Tibial artery (tissue), 4 donors: ENCODE measurements around the gene KCNJ6.

Source experiments
- DNase-seq, 2 donors: peaks; one replicate each; pipeline ENCODE4 v3.0.0-alpha.2; 2019
- H3K27ac ChIP-seq, 2 donors: fragments of 200-600 bp; sonication (generic) in 1 of 2; 1 replicate in 1 of 2; 2 replicates in 1 of 2; pipeline ENCODE4 v1.5.1; 2018 to 2019; ENCODE audit warnings: mild to moderate bottlenecking in 1 of 2
- H3K27me3 ChIP-seq, 2 donors: fragments of 200-600 bp; sonication (generic) in 1 of 2; one replicate each; pipeline versions ENCODE4 v1.5.1 to v1.6.0; 2016 to 2019
- H3K36me3 ChIP-seq, 3 donors: fragments of 200-600 bp; sonication (generic) in 2 of 3; one replicate each; pipeline ENCODE4 v1.5.1; 2016 to 2019; ENCODE audit warnings: mild to moderate bottlenecking in 2 of 3
- H3K4me1 ChIP-seq, 4 donors: fragments of 200-600 bp; sonication (generic) in 2 of 4; 1 replicate in 3 of 4; 2 replicates in 1 of 4; pipeline ENCODE4 v1.5.1; 2016 to 2019
- H3K4me3 ChIP-seq, 2 donors: fragments of 200-600 bp; sonication (generic) in 1 of 2; 1 replicate in 1 of 2; 2 replicates in 1 of 2; pipeline ENCODE4 v1.5.1; 2018 to 2019; ENCODE audit warnings: mild to moderate bottlenecking in 2 of 2
- H3K9me3 ChIP-seq, 3 donors: fragments of 200-600 bp; sonication (generic) in 1 of 3; one replicate each; pipeline ENCODE4 v1.5.1; 2016 to 2019
- intact Hi-C: fragments of 100-400 bp; cut with DNase I; formaldehyde crosslinking; loops from one replicate; pipeline ENCODE4 v1.15.0; 2023; ENCODE audit warnings: low total_unique reads
- TF ChIP-seq, protein P1 (sequence below), 2 experiments: fragments of 200-600 bp in 1 of 2; fragments of 450-650 bp in 1 of 2; IDR thresholded peaks; one replicate each; pipeline ENCODE4 v1.5.1; 2017 to 2019; ENCODE audit warnings: antibody characterized with exemption in 2 of 2, mild to moderate bottlenecking in 1 of 2, moderate library complexity in 1 of 2

The KCNJ6 gene

DNA sequence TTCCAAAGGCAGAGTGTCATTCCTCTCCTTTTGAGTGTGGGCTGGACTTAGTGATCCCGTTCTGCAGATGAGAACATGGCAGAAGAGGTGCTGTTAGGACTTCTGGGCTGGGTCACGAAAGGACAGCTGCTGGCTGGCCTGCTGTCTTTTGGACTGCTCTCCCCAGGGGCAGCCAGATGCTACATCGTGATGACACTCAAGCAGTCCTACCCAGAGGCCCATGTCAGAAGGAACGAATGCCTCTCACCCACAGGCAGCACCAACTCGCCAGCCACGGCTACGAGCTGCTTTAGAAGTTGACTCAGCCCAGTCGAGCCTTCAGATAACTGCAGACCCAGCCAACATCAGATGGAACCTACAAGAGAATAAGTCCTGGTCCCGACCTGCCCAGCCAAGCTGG, 156.5 kb downstream of the KCNJ6 start:
- H3K27me3 ChIP-seq: no peaks in the 10 kb centered on the region
- TF ChIP-seq, protein P1, sequence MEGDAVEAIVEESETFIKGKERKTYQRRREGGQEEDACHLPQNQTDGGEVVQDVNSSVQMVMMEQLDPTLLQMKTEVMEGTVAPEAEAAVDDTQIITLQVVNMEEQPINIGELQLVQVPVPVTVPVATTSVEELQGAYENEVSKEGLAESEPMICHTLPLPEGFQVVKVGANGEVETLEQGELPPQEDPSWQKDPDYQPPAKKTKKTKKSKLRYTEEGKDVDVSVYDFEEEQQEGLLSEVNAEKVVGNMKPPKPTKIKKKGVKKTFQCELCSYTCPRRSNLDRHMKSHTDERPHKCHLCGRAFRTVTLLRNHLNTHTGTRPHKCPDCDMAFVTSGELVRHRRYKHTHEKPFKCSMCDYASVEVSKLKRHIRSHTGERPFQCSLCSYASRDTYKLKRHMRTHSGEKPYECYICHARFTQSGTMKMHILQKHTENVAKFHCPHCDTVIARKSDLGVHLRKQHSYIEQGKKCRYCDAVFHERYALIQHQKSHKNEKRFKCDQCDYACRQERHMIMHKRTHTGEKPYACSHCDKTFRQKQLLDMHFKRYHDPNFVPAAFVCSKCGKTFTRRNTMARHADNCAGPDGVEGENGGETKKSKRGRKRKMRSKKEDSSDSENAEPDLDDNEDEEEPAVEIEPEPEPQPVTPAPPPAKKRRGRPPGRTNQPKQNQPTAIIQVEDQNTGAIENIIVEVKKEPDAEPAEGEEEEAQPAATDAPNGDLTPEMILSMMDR (IDR thresholded peaks at IDR 0.05): no peak
- no peak overlapping the region for H3K4me3 ChIP-seq
- H3K4me1 ChIP-seq: peaks cover 0 to 7% (median 0%) of the 10 kb centered on the region in 4 donors
- no peak overlapping the region for H3K27ac ChIP-seq
- no peak for DNase-seq
- H3K36me3 ChIP-seq: no peaks in the 10 kb centered on the region
- intact Hi-C loops: no loop called here
- H3K9me3 ChIP-seq: no peaks in the 10 kb centered on the region

DNA sequence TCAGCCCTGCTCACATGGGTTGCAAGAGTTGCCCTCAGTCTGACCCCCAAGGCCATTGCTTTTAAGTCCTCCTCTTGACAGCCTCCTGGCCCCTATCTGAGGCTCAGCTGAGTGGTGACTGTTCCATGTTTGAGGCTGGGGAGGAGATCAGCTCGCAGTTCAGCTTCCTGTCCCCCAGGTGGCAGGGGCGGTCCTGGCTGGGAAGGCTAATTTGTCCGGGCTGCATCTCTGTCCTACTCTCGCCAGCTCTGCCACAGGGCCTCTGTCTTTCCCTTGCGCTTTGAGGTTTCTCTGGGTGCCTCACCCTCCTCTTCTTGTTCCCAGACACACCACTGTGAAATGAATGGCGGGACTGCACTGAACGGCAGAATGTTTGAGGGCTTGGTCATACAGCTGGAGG, 157.3 kb downstream of the KCNJ6 start:
- TF ChIP-seq, protein P1 (IDR thresholded peaks at IDR 0.05): peak; percentile 18 to 23
- Histone ChIP-seq H3K4me3 (no peak overlapping the region), H3K27ac (no peak overlapping the region), H3K9me3 (no peaks in the 10 kb centered on the region), H3K36me3 (no peaks in the 10 kb centered on the region), H3K27me3 (no peaks in the 10 kb centered on the region), H3K4me1 (peaks cover 0 to 7% (median 0%) of the 10 kb centered on the region in 4 donors)
- no peak for DNase-seq
- intact Hi-C loops: no loop called here

DNA sequence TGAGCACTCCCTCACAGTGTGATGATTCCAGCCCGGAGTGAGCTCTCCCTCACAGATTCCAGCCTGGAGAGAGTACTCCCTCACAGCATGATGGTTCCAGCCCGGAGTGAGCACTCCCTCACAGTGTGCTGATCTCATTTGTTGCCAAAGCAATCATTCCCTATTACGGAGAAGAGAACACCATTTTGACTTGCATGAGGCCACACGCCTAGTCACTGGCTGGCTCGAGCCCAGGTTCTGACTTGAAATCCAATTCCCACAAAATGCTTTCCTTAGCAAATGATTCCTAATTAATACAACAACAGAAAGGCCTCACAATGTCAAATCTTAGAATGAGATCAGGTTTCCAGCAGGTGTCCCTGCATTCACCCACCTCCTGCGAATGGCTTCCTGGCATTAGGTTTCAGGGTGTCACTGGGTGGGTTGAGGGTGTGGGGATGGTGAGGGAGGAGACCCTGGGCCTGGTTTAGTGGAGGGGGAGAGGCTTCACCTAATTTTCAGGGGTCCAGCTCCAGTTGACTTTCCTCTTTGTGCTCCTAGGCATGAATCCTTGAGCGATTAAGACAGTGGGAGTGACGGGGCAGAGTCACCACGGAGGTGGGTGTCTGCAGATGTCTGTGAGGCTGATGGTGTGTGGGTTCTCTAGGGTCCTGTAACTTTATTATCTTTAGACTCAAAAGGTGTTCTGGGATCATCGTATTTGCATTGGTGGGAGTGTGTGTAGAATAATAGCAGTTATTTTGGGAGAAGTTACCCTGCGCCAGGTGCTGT, 158.5 kb downstream of the KCNJ6 start:
- H3K27me3 ChIP-seq: no peaks in the 10 kb centered on the region
- H3K27ac ChIP-seq: no peak overlapping the region
- intact Hi-C loops: no loop called here
- H3K4me1 ChIP-seq: peaks cover 0 to 7% (median 0%) of the 10 kb centered on the region in 4 donors
- no peak overlapping the region for H3K4me3 ChIP-seq
- TF ChIP-seq, protein P1 (IDR thresholded peaks at IDR 0.05): no peak
- DNase-seq: no peak
- H3K9me3 ChIP-seq: no peaks in the 10 kb centered on the region
- H3K36me3 ChIP-seq: no peaks in the 10 kb centered on the region

DNA sequence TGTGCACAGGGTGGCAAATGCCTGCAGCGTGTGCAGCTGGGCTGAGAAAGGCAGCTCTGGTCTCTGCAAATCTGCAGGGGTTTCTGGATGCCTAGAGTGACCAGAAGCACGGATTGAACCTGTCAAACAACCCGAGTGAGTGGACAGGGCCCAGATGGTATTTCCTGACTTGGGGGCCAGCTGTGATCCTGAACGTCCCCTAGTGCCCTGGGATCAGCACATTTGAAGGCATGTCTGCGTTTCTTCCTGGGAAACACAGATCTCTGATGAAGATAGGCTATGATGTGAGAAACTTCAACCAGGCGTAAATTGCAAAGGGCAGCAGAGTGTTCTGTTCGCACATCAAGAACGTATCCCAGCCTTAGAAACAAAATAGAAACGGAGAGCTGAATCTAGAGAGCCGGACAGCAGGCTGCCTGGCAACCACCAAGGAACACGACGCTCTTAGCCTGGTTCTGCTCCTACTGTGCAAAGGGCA, 163.1 kb downstream of the KCNJ6 start:
- Histone ChIP-seq H3K36me3 (no peaks in the 10 kb centered on the region), H3K4me1 (peaks cover 0 to 23% (median 6%) of the 10 kb centered on the region in 4 donors), H3K9me3 (no peaks in the 10 kb centered on the region), H3K4me3 (no peak overlapping the region), H3K27me3 (no peaks in the 10 kb centered on the region), H3K27ac (no peak overlapping the region)
- TF ChIP-seq, protein P1 (IDR thresholded peaks at IDR 0.05): no peak
- intact Hi-C loops: no loop called here
- no peak for DNase-seq

DNA sequence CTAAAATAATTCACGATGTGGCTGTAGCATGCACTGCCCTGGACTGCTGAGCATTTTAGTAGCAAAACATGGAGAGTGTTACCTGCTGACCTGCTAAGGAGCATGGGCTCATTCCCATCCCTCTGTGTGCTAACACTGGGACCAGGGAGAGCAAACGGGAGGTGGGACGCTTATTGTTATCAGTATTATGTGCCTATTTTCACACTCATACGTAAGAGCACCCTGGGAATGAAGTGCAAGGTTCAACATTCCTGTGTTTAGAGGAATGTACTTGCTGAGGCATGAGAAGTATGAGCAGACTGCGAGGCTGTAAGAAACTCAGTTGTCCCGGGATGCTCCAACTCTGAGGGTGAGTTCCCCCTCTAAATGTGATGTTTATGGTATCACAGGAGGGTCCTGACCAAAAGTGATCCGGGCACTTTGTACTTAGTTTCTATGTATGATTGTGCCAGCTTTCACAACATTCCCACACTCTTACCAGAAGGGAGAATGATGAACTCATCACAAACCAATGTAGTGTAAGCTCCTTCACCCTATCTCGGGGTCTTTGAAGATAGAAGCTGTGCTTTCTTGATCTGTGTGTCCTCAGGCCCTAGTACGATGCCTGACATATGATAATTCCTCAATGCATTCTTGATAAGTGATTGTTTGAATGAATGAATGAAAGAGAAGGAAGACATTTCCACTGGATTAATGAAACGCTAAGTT, 164.8 kb downstream of the KCNJ6 start:
- TF ChIP-seq, protein P1 (IDR thresholded peaks at IDR 0.05): no peak
- no peak overlapping the region for H3K27ac ChIP-seq
- DNase-seq: no peak

More for the DNA sequence above, 164.8 kb downstream of the KCNJ6 start:
- no peaks in the 10 kb centered on the region for H3K9me3 ChIP-seq
- no peaks in the 10 kb centered on the region for H3K36me3 ChIP-seq
- intact Hi-C loops: no loop called here
- H3K27me3 ChIP-seq: no peaks in the 10 kb centered on the region
- peaks cover 0 to 17% (median 6%) of the 10 kb centered on the region in 4 donors for H3K4me1 ChIP-seq
- H3K4me3 ChIP-seq: no peak overlapping the region
